Hematopoietic multipotent progenitor cell treated with erythropoietin and hydrocortisone succinate and interleukin-3 and kit ligand, for 6 days (in vitro differentiated cells): ENCODE measurements around the gene PLAAT2.
A peak's percentile ranks its signal among the peaks of the same experiment; 100 is the strongest.

ENCODE experiments used
- DNase-seq: peaks from one replicate; pipeline ENCODE4 v3.0.0-alpha.2; 2015

The PLAAT2 gene

GRCh38 chr11:63512816-63513215 lies 50.4 kb downstream of the PLAAT2 start:
- no peak for DNase-seq

- no peak for DNase-seq
Measured at GRCh38 chr11:63511048-63511748, 52.0 kb downstream of the PLAAT2 start.

GRCh38 chr11:63510360-63511047 lies 52.7 kb downstream of the PLAAT2 start:
- no peak for DNase-seq

GRCh38 chr11:63508745-63509144 lies 54.4 kb downstream of the PLAAT2 start:
- no peak for DNase-seq

GRCh38 chr11:63508009-63508408 lies 55.2 kb downstream of the PLAAT2 start:
- DNase-seq, result peak; percentile 91

GRCh38 chr11:63507511-63507910 lies 55.7 kb downstream of the PLAAT2 start:
- DNase-seq, result no peak

- DNase-seq, result no peak
Measured at GRCh38 chr11:63506876-63507275, 56.3 kb downstream of the PLAAT2 start.

GRCh38 chr11:63505857-63506528 lies 57.2 kb downstream of the PLAAT2 start, which contains the start of gene LGALS12:
LGALS12 (plus strand) TSS chr11:63506084; CDS start chr11:63506459, 375 bp downstream.
- DNase-seq, result peak; percentile 92

- no peak for DNase-seq
Measured at GRCh38 chr11:63504933-63505586, 58.1 kb downstream of the PLAAT2 start.

- no peak for DNase-seq
Measured at GRCh38 chr11:63504054-63504453, 59.1 kb downstream of the PLAAT2 start.

GRCh38 chr11:63503492-63503891 lies 59.7 kb downstream of the PLAAT2 start:
- DNase-seq, result peak; percentile 14
